OCI-LY7 (cell line): ENCODE results near the gene GTPBP2.

Experiments
- EZH2phosphoT487 ChIP-seq: fragments of 200-600 bp; sonication (generic); IDR thresholded peaks from 2 replicates; pipeline ENCODE4 v1.6.1; 2018; ENCODE audit warnings: low read depth, borderline replicate concordance, mild to moderate bottlenecking, mixed run types, antibody characterized with exemption, low read length, moderate library complexity, mixed read lengths
- TF ChIP-seq, protein P1 (sequence below): fragments of 200-600 bp; sonication (generic); conservative IDR thresholded peaks from 2 replicates; pipeline ENCODE4 v1.5.1; 2014; ENCODE audit warnings: mild to moderate bottlenecking, antibody characterized with exemption, low read length, moderate library complexity, mixed read lengths

DNA sequence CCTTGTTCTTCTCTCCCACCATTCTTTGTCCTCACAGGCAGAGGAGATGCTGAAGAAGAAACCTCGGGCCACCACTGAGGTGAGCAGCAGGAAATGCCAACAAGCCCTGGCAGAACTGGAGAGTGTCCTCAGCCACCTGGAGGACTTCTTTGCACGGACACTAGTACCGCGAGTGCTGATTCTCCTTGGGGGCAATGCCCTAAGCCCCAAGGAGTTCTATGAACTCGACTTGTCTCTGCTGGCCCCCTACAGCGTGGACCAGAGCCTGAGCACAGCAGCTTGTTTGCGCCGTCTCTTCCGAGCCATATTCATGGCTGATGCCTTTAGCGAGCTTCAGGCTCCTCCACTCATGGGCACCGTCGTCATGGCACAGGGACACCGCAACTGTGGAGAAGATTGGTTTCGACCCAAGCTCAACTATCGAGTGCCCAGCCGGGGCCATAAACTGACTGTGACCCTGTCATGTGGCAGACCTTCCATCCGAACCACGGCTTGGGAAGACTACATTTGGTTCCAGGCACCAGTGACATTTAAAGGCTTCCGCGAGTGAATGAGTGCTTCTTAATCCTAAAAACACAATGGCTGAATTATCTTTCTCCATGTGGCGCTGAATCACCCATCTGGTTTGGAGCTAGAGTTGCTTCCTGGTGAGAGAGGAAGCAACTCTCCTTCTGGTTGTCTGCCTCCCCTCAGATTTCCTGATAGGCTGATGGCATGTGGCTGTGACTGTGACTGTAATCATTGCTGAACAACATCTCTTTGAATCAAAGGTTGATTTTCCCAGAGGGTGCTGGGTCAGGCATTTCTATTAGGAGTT is 11.1 kb upstream of the GTPBP2 start:
- TF ChIP-seq, protein P1, sequence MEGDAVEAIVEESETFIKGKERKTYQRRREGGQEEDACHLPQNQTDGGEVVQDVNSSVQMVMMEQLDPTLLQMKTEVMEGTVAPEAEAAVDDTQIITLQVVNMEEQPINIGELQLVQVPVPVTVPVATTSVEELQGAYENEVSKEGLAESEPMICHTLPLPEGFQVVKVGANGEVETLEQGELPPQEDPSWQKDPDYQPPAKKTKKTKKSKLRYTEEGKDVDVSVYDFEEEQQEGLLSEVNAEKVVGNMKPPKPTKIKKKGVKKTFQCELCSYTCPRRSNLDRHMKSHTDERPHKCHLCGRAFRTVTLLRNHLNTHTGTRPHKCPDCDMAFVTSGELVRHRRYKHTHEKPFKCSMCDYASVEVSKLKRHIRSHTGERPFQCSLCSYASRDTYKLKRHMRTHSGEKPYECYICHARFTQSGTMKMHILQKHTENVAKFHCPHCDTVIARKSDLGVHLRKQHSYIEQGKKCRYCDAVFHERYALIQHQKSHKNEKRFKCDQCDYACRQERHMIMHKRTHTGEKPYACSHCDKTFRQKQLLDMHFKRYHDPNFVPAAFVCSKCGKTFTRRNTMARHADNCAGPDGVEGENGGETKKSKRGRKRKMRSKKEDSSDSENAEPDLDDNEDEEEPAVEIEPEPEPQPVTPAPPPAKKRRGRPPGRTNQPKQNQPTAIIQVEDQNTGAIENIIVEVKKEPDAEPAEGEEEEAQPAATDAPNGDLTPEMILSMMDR: no peak
- TF ChIP-seq EZH2phosphoT487: no peak
